IMR-90 (cell line): ENCODE measurements around the gene SLC16A1. TPM values are rescaled to one million over a fixed set of nuclear protein-coding genes. Genes with fewer than 3 reads are reported as not detected.

Source experiments
- ATAC-seq: fragments of 200-7000 bp; cut with Tn5 transposase; 2 replicates; pipeline ENCODE4 v1.9.1; 2020; ENCODE audit warnings: low read depth, mild to moderate bottlenecking, moderate library complexity
- BruUV-seq: library from RNA; stranded (reverse); fragments of 400-500 nt; replicated peaks from 2 replicates; lab custom pipeline; 2021; lab: Mats Ljungman, UMichigan
- CTCF ChIA-PET: fragments of 300-600 bp; formaldehyde crosslinking; extraction: SDS; loops from one replicate; lab custom pipeline; 2021; ENCODE audit warnings: antibody characterized with exemption; lab: Yijun Ruan, JAX
- POLR2A ChIA-PET: fragments of 300-600 bp; sonication (Branson Sonifier 250); formaldehyde crosslinking; loops from one replicate; lab custom pipeline; 2022; ENCODE audit warnings: antibody characterized with exemption; ENCODE audit not compliant: unreplicated experiment; lab: Charles Lee
- DNase-seq: peaks from one replicate; pipeline ENCODE4 v3.0.0; 2013
- H2AFZ ChIP-seq: replicated peaks from 2 replicates; pipeline ENCODE3; 2013; ENCODE audit warnings: low read length, mild to moderate bottlenecking; ENCODE audit not compliant: poor library complexity
- H2AK5ac ChIP-seq: 2 replicates; pipeline ENCODE4 v1.6.1; 2013; ENCODE audit warnings: low read depth, low read length, inconsistent platforms
- H2AK9ac ChIP-seq: replicated peaks from 2 replicates; pipeline ENCODE3; 2013; ENCODE audit warnings: mild to moderate bottlenecking, low read depth, low read length, moderate library complexity; ENCODE audit not compliant: poor library complexity
- H2BK120ac ChIP-seq: 2 replicates; pipeline ENCODE4 v1.6.1; 2013; ENCODE audit warnings: low read depth, low read length, inconsistent platforms
- H2BK15ac ChIP-seq: 3 replicates; pipeline ENCODE4 v1.6.1; 2013; ENCODE audit warnings: low read depth, low read length, inconsistent platforms
- H2BK20ac ChIP-seq: 2 replicates; pipeline ENCODE4 v1.6.1; 2013; ENCODE audit warnings: low read depth, mild to moderate bottlenecking, inconsistent platforms, low read length, moderate library complexity
- H2BK5ac ChIP-seq: 2 replicates; pipeline ENCODE4 v1.6.1; 2013; ENCODE audit warnings: mild to moderate bottlenecking, low read depth, low read length, inconsistent platforms; ENCODE audit not compliant: poor library complexity, severe bottlenecking
- H3K14ac ChIP-seq: replicated peaks from 2 replicates; pipeline ENCODE4 v1.6.1; 2013; ENCODE audit warnings: low read depth, low read length, inconsistent platforms
- H3K18ac ChIP-seq: 2 replicates; pipeline ENCODE4 v1.6.1; 2013; ENCODE audit warnings: low read depth, low read length, control low read depth
- H3K23ac ChIP-seq: 2 replicates; pipeline ENCODE4 v1.6.1; 2013; ENCODE audit warnings: low read depth, low read length, inconsistent platforms
- H3K27ac ChIP-seq: 2 replicates; pipeline ENCODE4 v1.5.1; 2013; ENCODE audit warnings: mild to moderate bottlenecking, control low read depth, low read length; ENCODE audit not compliant: insufficient read depth
- H3K27me3 ChIP-seq: 2 replicates; pipeline ENCODE4 v1.6.1; 2013; ENCODE audit warnings: low read length; ENCODE audit not compliant: control insufficient read depth, insufficient read depth
- H3K36me3 ChIP-seq: 2 replicates; pipeline ENCODE4 v1.6.1; 2013; ENCODE audit warnings: low read length, mixed read lengths; ENCODE audit not compliant: control insufficient read depth, insufficient read depth
- H3K4ac ChIP-seq: 2 replicates; pipeline ENCODE4 v1.6.1; 2013; ENCODE audit warnings: low read depth, low read length, inconsistent platforms
- H3K4me1 ChIP-seq: 2 replicates; pipeline ENCODE4 v1.6.1; 2013; ENCODE audit warnings: low read length, mixed read lengths; ENCODE audit not compliant: control insufficient read depth, insufficient read depth
- H3K4me2 ChIP-seq: 2 replicates; pipeline ENCODE4 v1.6.1; 2013; ENCODE audit warnings: low read depth, mild to moderate bottlenecking, control low read depth, low read length, moderate library complexity
- H3K4me3 ChIP-seq: 2 replicates; pipeline ENCODE4 v1.5.1; 2013; ENCODE audit warnings: low read depth, mild to moderate bottlenecking, control low read depth, low read length, moderate library complexity; ENCODE audit not compliant: insufficient read depth
- H3K56ac ChIP-seq: 2 replicates; pipeline ENCODE4 v1.6.1; 2013; ENCODE audit warnings: low read length, inconsistent platforms; ENCODE audit not compliant: insufficient read depth; ENCODE audit errors: extremely low read depth
- H3K79me1 ChIP-seq, 2 experiments: 2 replicates each; pipeline ENCODE4 v1.6.1; 2013; ENCODE audit warnings: low read length in 2 of 2, inconsistent platforms in 1 of 2, low read depth in 1 of 2
- H3K9ac ChIP-seq: 2 replicates; pipeline ENCODE4 v1.6.1; 2013; ENCODE audit warnings: low read depth, low read length, control low read depth
- H3K9me1 ChIP-seq: 2 replicates; pipeline ENCODE4 v1.6.1; 2013; ENCODE audit warnings: low read length, inconsistent platforms; ENCODE audit not compliant: insufficient read depth
- H3K9me3 ChIP-seq: 2 replicates; pipeline ENCODE4 v1.6.1; 2013; ENCODE audit warnings: low read length; ENCODE audit not compliant: control insufficient read depth, insufficient read depth
- H4K20me1 ChIP-seq: 2 replicates; pipeline ENCODE4 v1.6.1; 2013; ENCODE audit warnings: low read length, inconsistent platforms; ENCODE audit not compliant: insufficient read depth
- H4K5ac ChIP-seq: 2 replicates; pipeline ENCODE4 v1.6.1; 2013; ENCODE audit warnings: mild to moderate bottlenecking, low read depth, low read length, control low read depth
- H4K8ac ChIP-seq, 2 experiments: 2 replicates each; pipeline ENCODE4 v1.6.1; 2013; ENCODE audit warnings: low read depth in 2 of 2, low read length in 2 of 2, control low read depth in 1 of 2, inconsistent platforms in 1 of 2
- H4K91ac ChIP-seq: 2 replicates; pipeline ENCODE4 v1.6.1; 2013; ENCODE audit warnings: low read depth, low read length, inconsistent platforms; ENCODE audit not compliant: insufficient read depth
- CHD1 ChIP-seq: IDR thresholded peaks from 2 replicates; pipeline ENCODE4 v1.6.1; 2012; ENCODE audit warnings: low read depth, low read length, improper control_type of control experiment
- CTCF ChIP-seq: conservative IDR thresholded peaks from 2 replicates; pipeline ENCODE4 v1.5.1; 2012; ENCODE audit warnings: mild to moderate bottlenecking, low read depth, low read length, improper control_type of control experiment
- FOS ChIP-seq: fragments of 150-350 bp; IDR thresholded peaks from 2 replicates; pipeline ENCODE4 v1.6.1; 2016; ENCODE audit warnings: low read depth, low read length
- MAZ ChIP-seq: IDR thresholded peaks from 2 replicates; pipeline ENCODE4 v1.6.1; 2012; ENCODE audit warnings: low read depth, mild to moderate bottlenecking, low read length, improper control_type of control experiment, moderate library complexity, borderline replicate concordance
- MXI1 ChIP-seq: IDR thresholded peaks from 2 replicates; pipeline ENCODE4 v1.6.1; 2012; ENCODE audit warnings: low read depth, mild to moderate bottlenecking, low read length, moderate library complexity, borderline replicate concordance
- NFE2L2 ChIP-seq: fragments of 150-350 bp; IDR thresholded peaks from 2 replicates; pipeline ENCODE4 v1.6.1; 2016; ENCODE audit warnings: low read depth, mild to moderate bottlenecking, low read length
- POLR2A ChIP-seq: IDR thresholded peaks from 2 replicates; pipeline ENCODE4 v1.6.1; 2012; ENCODE audit warnings: mild to moderate bottlenecking, low read depth, low read length
- RCOR1 ChIP-seq: IDR thresholded peaks from 2 replicates; pipeline ENCODE4 v1.6.1; 2012; ENCODE audit warnings: mild to moderate bottlenecking, low read length, improper control_type of control experiment; ENCODE audit not compliant: insufficient replicate concordance
- SMC3 ChIP-seq: fragments of 150-350 bp; IDR thresholded peaks from 2 replicates; pipeline ENCODE4 v1.6.1; 2016; ENCODE audit warnings: low read depth, mild to moderate bottlenecking, antibody characterized with exemption, low read length, moderate library complexity
- USF2 ChIP-seq: fragments of 150-350 bp; IDR thresholded peaks from 2 replicates; pipeline ENCODE4 v1.6.1; 2017; ENCODE audit warnings: mild to moderate bottlenecking, antibody characterized with exemption, low read length, low read depth
- WGBS, 2 experiments: methylation state at CpG; one replicate each; pipeline versions ENCODE4 v1.1.5 to v1.1.7; 2013; ENCODE audit warnings: missing lambda C conversion rate in 2 of 2; ENCODE audit not compliant: insufficient read length in 1 of 2; ENCODE audit errors: extremely low coverage in 2 of 2; 5-methylcytosine and 5-hydroxymethylcytosine counted together
- dilution Hi-C: fragments of 300-500 bp; cut with HindIII; formaldehyde crosslinking; loops from one replicate; pipeline ENCODE4 v1.14.3; 2018; ENCODE audit warnings: low sequenced_read_pairs; ENCODE audit not compliant: unreplicated experiment
- in situ Hi-C: fragments of 300-500 bp; cut with MboI; formaldehyde crosslinking; loops from 3 replicates; pipeline ENCODE4 v1.14.3; 2019; ENCODE audit warnings: low sequenced_read_pairs, inconsistent platforms, mixed read lengths
- intact Hi-C: fragments of 100-400 bp; cut with micrococcal nuclease; formaldehyde crosslinking; loops from 2 replicates; pipeline ENCODE4 v1.10.0; 2022
- polyA plus RNA-seq, 3 experiments: library from polyadenylated mRNA; depleted of rRNA; stranded (reverse); fragments of >200 nt; gene quantifications; 2 replicates each; pipeline ENCODE4 v1.2.3, GENCODE V29; 2012; ENCODE audit warnings: low replicate concordance in 1 of 3
- total RNA-seq: library from RNA; depleted of rRNA; stranded (reverse); fragments of >200 nt; gene quantifications from 2 replicates; pipeline ENCODE4 v1.2.3, GENCODE V29; 2012

The SLC16A1 gene
- total and polyA plus RNA-seq, 2 of the 4 experiments (the other 2 are of a cell fraction): 32.9 to 156 TPM

GRCh38 chr1:112905395-112906149 lies 50.4 kb downstream of the SLC16A1 start:
- no peak overlapping the region for H3K23ac ChIP-seq
- no peak overlapping the region for H2BK15ac ChIP-seq
- H3K4ac ChIP-seq: no peak overlapping the region
- H3K4me1 ChIP-seq: peaks cover 6% of the 10 kb centered on the region; the same call in 1 of the 2 replicates
- H3K79me1 ChIP-seq: no peaks in the 10 kb centered on the region
- no peak overlapping the region for H2BK20ac ChIP-seq
- no peaks in the 10 kb centered on the region for H3K27me3 ChIP-seq
- H3K14ac ChIP-seq: 0 out of 2 replicates have a peak overlapping the region, but pooled peaks have one; percentile 12
- no peak overlapping the region for H3K27ac ChIP-seq
- dilution Hi-C loops: no loop called here
- H3K9ac ChIP-seq: no peak overlapping the region
- in situ Hi-C loops: no loop called here
- WGBS, 2 experiments: 58% methylated on average over 2 of the region's 8 CpGs; no CpG with 5 or more reads in 1 of the 2 experiments
- ChIA-PET POLR2A (no interaction called here), CTCF (interaction anchor here (0.6 to 0.7 kb wide), 2 partner anchors 10 to 22 kb away, joined by 3 read pairs; no protein-coding TSS in a partner anchor)
- no peak overlapping the region for H3K4me3 ChIP-seq
- H3K36me3 ChIP-seq: no peaks in the 10 kb centered on the region
- no peaks in the 10 kb centered on the region for H3K9me3 ChIP-seq
- H2BK120ac ChIP-seq: no peak overlapping the region
- H3K9me1 ChIP-seq: no peaks in the 10 kb centered on the region
- no peak overlapping the region for H4K91ac ChIP-seq
- H3K18ac ChIP-seq: no peak overlapping the region
- no peak overlapping the region for H2BK5ac ChIP-seq
- no peak overlapping the region for H2AK5ac ChIP-seq
- no peak overlapping the region for H2AK9ac ChIP-seq
- DNase-seq (no peak), ATAC-seq (no peak)
- H4K20me1 ChIP-seq: no peaks in the 10 kb centered on the region
- no peak for TF ChIP-seq SMC3
- no peak for TF ChIP-seq USF2
- TF ChIP-seq CTCF: no peak
- TF ChIP-seq MAZ: no peak
- TF ChIP-seq POLR2A: no peak
- TF ChIP-seq CHD1: no peak
- TF ChIP-seq RCOR1: no peak
- TF ChIP-seq MXI1: no peak
- no peak for TF ChIP-seq FOS
- TF ChIP-seq NFE2L2: no peak
- BruUV-seq: no TSS peak
- H4K8ac ChIP-seq: no peak overlapping the region
- H3K56ac ChIP-seq: no peak overlapping the region
- intact Hi-C loops: no loop called here
- no peak overlapping the region for H4K5ac ChIP-seq
- H2AFZ ChIP-seq: no peak overlapping the region
- H3K4me2 ChIP-seq: no peak overlapping the region
